ENCODE data around the gene TOR3A.
A peak's percentile ranks its signal among the peaks of the same experiment; 100 is the strongest.

The TOR3A gene

GRCh38 chr1:179077396-179077795 is 4.5 kb upstream of the TOR3A start:
- DNase-seq: no peak

DNA sequence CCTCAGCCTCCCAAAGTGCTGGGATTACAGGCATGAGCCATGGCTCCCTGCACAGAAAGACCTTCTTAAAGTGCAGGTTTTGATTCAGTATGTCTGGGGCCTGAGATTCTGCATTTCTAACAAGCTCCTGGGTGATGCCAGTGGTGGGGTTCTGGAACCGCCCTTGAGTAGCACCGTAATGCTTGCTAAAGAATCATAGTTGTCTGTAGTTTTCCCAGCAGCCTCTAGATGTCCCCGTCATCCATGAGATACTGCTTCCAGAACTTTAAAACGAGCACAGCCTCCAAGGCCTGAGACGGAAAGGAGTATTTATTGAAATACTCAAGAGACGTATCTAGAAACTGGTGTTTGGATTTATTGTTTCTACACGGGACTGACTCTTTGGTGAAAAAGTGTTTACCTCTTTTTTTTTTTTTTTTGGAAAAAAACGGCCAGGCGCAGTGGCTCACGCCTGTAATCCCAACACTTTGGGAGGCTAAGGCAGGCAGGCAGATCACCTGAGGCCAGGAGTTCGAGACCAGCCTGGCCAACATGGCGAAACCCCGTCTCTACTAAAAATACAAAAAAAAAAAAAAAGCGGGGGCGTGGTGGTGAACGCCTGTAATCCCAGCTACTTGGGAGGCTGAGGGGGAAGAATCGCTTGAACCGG is 2.6 kb upstream of the TOR3A start:
- DNase-seq: peak; percentile 80

GRCh38 chr1:179080866-179081686 is 794 bp upstream of the TOR3A start:
- DNase-seq: peak; percentile 68

DNA sequence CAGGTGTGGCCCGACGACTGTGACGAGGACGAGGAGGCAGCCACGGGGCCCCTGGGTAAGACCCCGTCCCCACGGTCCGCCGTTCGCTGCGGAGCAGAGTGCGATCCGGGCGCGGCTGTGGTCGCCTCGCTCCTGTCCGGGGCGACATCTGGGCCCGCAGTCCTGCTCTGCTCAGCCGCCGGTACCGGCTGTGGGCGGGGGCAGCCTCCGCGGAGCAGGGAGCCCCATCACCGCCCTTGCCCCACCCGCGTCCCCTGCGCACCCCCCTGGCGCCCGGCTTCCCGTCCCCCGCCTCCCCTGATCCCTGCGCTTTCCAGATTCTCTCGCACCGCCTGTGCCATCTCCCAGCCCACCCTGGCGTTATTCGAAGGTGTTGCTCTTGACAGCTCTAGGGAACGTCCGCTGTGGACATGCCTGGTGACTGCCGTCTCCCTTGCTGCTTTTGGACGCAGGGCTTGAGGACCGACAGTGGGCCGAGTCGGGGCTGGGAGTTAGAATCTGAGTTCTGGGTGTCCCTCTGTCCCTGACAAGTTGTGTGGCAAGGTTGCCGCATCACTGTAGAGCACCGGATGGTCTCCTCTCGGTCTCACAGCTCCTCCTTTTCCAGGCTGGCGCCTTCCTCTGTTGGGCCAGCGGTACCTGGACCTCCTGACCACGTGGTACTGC is 596 bp downstream of the TOR3A start:
- DNase-seq: peak; percentile 21

- DNase-seq: peak; percentile 44
Observed at GRCh38 chr1:179082999-179083335, 1.1 kb downstream of the TOR3A start.

- peak; percentile 4 for DNase-seq
Observed at GRCh38 chr1:179083533-179083932, 1.7 kb downstream of the TOR3A start.

GRCh38 chr1:179087665-179088064 is 5.8 kb downstream of the TOR3A start:
- DNase-seq: no peak

- no peak for DNase-seq
Observed at GRCh38 chr1:179089827-179090482, 8.1 kb downstream of the TOR3A start.

DNA sequence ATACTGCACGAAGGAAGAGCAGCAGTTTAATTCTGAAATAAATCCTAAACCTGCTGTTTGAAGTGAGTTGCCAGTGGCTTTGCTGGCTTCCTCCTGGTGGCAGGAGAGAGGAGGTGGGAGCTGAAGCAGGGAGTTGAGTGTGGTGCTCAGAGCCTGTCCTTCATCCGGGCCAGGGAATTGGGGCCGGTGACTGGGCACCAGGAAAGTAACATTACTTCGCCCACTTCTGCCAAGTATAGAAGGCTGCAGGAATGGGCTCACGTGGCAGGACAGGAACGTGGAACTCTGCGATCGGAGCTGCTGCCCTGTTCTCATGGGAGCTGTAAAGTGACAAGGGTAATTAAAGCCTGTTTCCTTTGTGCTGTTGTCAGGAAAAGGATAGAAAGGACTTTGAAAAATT is 8.7 kb downstream of the TOR3A start:
- DNase-seq: no peak

DNA sequence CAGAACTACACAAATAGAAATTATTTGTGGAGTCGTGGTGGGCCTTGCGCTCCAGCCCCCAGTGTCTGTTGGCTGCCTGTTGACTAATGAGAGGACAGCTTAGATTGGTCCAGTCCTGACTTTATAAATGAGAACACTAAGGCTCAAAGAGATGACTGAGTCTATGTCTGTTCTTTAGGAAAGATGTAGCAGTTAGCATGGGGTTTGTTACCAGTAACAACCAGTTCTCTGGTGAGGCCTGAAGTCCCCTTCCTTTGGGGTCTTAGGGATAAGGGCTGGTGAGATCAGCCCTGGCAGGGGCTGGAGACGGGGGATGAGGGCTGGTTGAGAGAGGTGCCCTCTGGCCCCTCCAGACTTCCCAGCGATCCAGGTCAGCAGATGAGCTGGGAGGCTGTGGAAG is 9.1 kb downstream of the TOR3A start:
- DNase-seq: no peak

- no peak for DNase-seq
Observed at GRCh38 chr1:179091691-179092165, 9.9 kb downstream of the TOR3A start.

GRCh38 chr1:179092896-179093461 is 11.1 kb downstream of the TOR3A start:
- DNase-seq: no peak

DNA sequence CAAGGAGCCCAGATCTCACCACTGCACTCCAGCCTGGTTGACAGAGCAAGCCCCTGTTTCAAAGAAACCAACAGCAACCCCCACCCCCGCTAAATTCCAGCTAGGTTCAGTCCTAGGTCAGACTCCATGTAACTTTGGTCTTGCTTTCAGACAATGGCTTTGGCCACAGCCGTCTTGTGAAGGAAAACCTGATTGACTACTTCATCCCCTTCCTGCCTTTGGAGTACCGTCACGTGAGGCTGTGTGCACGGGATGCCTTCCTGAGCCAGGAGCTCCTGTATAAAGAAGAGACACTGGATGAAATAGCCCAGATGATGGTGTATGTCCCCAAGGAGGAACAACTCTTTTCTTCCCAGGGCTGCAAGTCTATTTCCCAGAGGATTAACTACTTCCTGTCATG is 12.9 kb downstream of the TOR3A start:
- no peak for DNase-seq

DNA sequence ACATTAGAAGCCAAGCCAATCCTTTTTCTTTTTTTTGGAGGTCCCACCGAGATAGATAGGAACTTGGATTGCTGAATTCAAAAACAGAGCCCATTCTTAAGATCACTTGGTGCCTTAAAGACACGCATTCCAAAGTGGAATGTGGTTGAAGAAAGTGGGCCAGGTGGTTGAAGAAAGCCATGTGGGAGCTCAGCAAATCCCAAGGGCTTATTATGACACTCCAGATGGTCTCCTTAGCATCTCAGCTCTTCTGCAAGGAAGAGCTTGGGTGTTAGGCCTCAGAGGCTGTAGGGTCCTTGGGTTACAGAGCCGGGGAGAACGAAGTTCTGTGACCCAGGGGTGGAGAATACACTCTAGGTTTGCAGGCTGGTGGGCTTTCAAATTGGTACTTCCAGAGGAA is 13.5 kb downstream of the TOR3A start:
- DNase-seq: no peak

- no peak for DNase-seq
Observed at GRCh38 chr1:179095924-179096323, 14.1 kb downstream of the TOR3A start.

DNA sequence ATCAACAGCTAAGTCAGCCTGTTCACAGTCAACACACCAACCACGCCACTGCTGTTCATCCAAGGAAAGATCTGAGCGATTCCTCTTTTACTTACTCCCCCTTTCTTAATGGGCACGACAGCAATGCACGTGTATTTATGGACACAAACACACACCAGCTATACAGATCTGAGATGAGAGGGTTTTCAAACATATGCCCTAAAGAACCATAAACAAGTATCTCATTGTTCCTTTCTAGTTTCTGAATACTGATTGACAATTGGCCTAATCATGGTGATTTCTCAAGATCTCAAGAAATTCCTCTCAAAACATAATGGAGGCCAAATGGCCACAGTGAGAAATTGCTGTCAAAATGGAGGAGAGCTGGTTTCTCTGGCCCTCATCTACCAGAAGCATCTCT is 18.0 kb downstream of the TOR3A start:
- DNase-seq: no peak

GRCh38 chr1:179101566-179101965 is 19.7 kb downstream of the TOR3A start:
- no peak for DNase-seq

DNA sequence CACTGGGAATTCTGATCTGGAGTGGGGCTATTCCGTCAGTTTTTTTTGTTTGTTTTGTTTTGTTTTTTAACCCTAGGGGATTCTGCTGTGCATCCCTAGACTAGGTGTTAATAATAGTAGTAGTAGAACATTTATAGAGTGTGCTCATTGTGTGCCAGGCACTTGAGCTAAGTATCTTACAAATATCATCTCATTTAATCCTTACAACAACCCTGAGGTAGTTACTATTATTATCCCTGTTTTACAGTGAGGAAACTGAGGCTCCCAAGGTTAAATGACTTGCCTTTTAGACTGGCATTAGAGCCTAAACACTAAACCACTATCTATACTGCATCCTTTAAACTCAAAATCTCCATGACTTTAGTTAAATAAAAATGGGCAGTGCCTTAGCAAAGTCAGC is 22.1 kb downstream of the TOR3A start:
- DNase-seq: no peak

DNA sequence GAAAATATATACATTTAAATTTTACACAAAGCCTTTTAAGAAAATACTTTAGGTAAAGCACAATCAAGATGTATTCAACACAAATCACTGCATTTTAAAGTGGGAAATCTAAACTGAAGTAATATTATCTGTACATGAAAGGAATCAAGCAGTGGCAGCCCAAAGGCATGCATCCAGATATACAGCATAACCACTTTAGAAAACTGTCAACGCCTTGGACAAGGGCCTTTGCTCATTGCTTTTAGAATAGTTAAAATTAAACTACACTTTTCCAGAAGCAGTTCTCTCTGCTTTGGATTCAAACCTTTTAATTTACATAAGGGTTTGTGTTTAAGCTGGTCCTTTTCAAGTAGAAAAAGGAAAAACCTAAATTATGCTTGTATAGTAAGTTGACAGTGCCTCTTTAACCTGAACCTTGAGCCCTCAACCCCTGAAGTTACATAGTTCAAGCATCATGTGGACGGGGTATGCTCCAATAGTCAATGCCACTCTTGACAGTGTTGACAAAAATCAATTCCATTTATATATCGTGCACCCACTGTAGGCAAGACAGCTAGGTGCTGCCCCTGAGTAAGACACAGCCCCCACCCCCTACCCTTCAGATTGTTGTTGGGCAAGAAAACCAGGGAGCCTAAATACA is 22.9 kb downstream of the TOR3A start:
- DNase-seq: no peak

DNA sequence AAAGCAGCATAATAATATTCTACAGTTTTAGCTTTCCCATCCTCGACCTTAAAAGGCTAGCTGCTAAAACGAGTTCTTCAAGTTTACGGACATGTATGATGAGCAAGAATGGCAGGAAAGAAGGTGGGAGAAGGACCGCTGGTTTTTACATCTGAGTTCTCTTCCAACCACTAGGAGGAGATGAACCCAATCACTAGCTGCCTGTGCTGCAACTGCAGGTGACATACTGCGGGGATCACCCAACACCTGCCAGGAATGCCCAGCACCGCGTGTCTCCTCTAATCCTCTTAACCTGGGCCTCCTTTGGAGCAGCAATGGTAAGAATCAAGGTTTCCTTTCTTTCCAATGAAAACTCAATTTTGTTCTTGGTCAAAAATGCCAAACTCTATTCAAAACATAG is 23.5 kb downstream of the TOR3A start:
- DNase-seq: no peak

- no peak for DNase-seq
Observed at GRCh38 chr1:179107706-179108629, 26.1 kb downstream of the TOR3A start.
